Dedifferentiated amniotic fluid mesenchymal stem cell (primary cell): ENCODE measurements around the gene PLCB1.
"Not testable (repeated sequence)": the region's sequence is repeated elsewhere in the genome, so short reads cannot be mapped to it uniquely, and the experiment has no call there.

Source experiments
- DNase-seq: peaks from one replicate; pipeline ENCODE4 v3.0.0-alpha.2; 2016; ENCODE audit errors: extremely low spot score

The PLCB1 gene

GRCh38 chr20:8156235-8157079, 24.4 kb downstream of the PLCB1 start:
- DNase-seq, result no peak

GRCh38 chr20:8159217-8159616, 27.2 kb downstream of the PLCB1 start:
- not testable (repeated sequence) for DNase-seq

- DNase-seq, result no peak
These were observed 29.4 kb downstream of the PLCB1 start for GRCh38 chr20:8161264-8162071.

GRCh38 chr20:8162610-8163009, 30.5 kb downstream of the PLCB1 start:
- no peak for DNase-seq

- no peak for DNase-seq
These were observed 31.5 kb downstream of the PLCB1 start for GRCh38 chr20:8163543-8163942.

GRCh38 chr20:8166730-8167129, 34.7 kb downstream of the PLCB1 start:
- no peak for DNase-seq

GRCh38 chr20:8168785-8169288, 36.8 kb downstream of the PLCB1 start:
- peak; percentile 63 for DNase-seq

- DNase-seq, result no peak
These were observed 38.9 kb downstream of the PLCB1 start for GRCh38 chr20:8170921-8171320.

GRCh38 chr20:8172191-8172590, 40.1 kb downstream of the PLCB1 start:
- DNase-seq, result no peak

GRCh38 chr20:8175741-8176675, 43.9 kb downstream of the PLCB1 start:
- no peak for DNase-seq

- DNase-seq, result no peak
These were observed 51.5 kb downstream of the PLCB1 start for GRCh38 chr20:8183526-8183925.

GRCh38 chr20:8187740-8188139, 55.7 kb downstream of the PLCB1 start:
- DNase-seq, result no peak

- no peak for DNase-seq
These were observed 58.2 kb downstream of the PLCB1 start for GRCh38 chr20:8190043-8190880.

GRCh38 chr20:8194721-8195120, 62.7 kb downstream of the PLCB1 start:
- no peak for DNase-seq

- no peak for DNase-seq
These were observed 64.0 kb downstream of the PLCB1 start for GRCh38 chr20:8196096-8196495.

- no peak for DNase-seq
These were observed 68.2 kb downstream of the PLCB1 start for GRCh38 chr20:8200220-8200619.

GRCh38 chr20:8203366-8203765, 71.3 kb downstream of the PLCB1 start:
- DNase-seq, result no peak

GRCh38 chr20:8205996-8206395, 73.9 kb downstream of the PLCB1 start:
- no peak for DNase-seq

GRCh38 chr20:8208226-8208625, 76.2 kb downstream of the PLCB1 start:
- no peak for DNase-seq

- no peak for DNase-seq
These were observed 77.0 kb downstream of the PLCB1 start for GRCh38 chr20:8209061-8209460.

GRCh38 chr20:8210749-8211148, 78.7 kb downstream of the PLCB1 start:
- DNase-seq, result no peak
